ENCODE measurements around the gene NDUFB10.
A peak's percentile ranks its signal among the peaks of the same experiment; 100 is the strongest.
"Not testable (repeated sequence)": the region's sequence is repeated elsewhere in the genome, so short reads cannot be mapped to it uniquely, and the experiment has no call there.

NDUFB10 gene

GRCh38 chr16:1926271-1926670 is 33.1 kb upstream of the NDUFB10 start:
- DNase-seq: no peak

DNA sequence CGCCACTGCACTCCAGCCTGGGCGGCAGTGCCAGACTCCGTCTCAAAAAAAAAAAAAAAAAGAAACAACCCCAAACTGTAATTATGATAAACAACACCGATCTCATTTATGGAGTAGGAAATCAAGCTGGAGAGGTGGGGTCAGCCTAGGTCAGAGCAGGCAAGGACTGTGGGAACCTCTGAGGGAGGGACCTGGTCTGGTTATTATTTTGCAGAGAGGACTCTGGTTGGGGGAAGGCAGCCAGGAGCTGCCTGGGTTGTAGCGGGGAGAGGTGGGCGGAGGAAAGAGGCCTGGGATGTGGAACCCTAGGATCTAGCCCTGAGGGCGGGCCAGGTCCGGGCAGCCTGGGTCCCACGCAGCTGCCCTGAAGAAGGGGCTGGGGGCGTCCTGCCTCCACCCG is 30.2 kb upstream of the NDUFB10 start:
- peak; percentile 17 for DNase-seq

GRCh38 chr16:1929578-1930337 is 29.6 kb upstream of the NDUFB10 start:
- DNase-seq: peak; percentile 86

- no peak for DNase-seq
Observed at GRCh38 chr16:1930338-1930720, 29.0 kb upstream of the NDUFB10 start.

DNA sequence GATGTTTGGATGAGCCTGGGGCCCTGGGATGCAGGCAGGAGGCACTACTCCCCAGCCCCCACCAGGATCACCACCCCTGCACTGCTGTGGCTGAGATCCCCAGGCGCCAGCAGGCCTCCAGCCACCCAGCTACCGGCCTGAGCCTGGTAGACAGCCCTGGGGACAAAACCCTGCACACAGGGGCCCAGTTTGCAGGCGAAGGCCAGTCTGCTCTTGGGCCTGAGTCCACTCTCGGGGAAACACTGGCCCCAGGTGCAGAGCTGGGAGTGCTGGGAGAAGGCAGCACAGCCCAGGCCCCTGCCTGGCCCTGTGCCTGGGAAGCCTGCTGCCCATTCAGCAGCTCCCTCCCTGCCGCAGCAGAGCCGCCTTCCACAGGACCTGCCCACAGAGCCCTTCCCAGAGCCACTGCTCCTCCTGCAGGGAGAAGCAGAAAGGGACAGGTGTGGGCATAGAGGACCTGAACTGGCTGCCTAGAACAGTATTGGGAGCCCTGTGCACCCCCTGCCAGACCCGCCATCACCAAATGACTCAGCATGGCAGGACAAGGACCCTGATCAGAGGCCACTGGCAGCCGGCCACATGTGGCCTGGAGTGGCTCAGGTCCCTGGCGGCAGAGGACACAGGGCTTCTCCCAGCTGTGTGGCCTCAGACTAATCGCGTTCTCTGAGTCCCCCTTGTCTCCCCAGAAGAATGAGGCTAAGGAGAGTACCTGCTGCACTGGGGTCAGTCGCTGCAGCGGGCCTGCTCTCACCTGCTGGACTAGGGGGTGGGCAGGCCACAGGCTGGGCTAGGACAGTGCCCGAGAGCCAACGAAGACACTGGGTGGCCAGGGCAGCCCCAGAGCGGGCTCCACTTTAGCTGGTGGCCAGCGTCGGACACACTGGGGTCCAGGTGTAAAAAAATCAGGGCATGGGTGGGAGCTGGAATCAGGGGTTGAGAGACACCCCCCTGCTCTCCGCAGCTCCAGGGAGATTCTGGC is 27.0 kb upstream of the NDUFB10 start:
- no peak for DNase-seq

GRCh38 chr16:1933097-1933661 is 26.2 kb upstream of the NDUFB10 start:
- no peak for DNase-seq

DNA sequence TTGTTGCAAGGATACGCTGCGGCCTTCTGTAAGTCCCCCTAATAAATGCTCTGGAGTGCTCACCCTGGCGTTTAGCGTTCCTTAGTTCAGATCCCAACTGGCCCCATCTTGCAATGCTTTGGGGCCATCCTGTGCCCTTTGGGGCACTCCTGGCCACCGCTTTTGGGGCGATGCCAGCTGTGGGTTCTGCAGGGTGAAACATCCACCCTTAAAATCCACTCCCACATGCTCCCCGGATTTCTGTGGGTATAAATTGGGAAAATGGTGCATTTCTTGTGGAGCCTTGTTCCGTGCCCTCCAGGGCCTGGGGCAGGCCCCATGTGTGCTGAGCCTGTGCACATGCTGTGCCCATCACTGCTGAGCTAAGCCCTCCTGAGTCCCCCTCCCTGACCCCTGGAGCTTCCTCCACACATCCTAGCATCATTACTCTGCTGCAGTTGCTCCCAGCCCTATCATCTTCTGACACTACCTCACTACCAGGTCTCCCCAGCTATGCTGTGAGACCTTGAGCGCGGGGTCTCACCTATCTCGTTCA is 22.3 kb upstream of the NDUFB10 start:
- no peak for DNase-seq

DNA sequence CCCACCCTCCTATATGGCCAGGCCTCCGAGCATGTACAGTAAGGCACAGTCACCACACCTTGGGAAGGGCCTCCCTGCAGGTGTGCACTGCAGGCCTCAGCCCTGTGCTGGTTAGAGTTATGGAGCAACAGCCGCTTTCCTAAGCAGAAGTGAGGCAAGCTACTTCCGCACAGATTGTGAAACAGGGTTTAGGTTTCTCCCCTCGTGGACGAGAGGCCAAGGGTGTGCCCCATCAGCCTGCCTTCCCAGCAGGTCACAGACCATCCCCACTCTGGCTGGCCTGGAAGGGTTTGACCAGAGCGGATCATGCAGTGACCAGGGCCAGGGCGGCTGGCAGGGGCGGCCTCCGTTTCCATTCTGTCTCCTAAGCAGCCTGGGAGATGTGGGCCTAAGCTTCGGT is 21.0 kb upstream of the NDUFB10 start:
- DNase-seq: no peak

- no peak for DNase-seq
Observed at GRCh38 chr16:1938910-1939309, 20.4 kb upstream of the NDUFB10 start.

- not testable (repeated sequence) for DNase-seq
Observed at GRCh38 chr16:1939833-1940232, 19.5 kb upstream of the NDUFB10 start.

DNA sequence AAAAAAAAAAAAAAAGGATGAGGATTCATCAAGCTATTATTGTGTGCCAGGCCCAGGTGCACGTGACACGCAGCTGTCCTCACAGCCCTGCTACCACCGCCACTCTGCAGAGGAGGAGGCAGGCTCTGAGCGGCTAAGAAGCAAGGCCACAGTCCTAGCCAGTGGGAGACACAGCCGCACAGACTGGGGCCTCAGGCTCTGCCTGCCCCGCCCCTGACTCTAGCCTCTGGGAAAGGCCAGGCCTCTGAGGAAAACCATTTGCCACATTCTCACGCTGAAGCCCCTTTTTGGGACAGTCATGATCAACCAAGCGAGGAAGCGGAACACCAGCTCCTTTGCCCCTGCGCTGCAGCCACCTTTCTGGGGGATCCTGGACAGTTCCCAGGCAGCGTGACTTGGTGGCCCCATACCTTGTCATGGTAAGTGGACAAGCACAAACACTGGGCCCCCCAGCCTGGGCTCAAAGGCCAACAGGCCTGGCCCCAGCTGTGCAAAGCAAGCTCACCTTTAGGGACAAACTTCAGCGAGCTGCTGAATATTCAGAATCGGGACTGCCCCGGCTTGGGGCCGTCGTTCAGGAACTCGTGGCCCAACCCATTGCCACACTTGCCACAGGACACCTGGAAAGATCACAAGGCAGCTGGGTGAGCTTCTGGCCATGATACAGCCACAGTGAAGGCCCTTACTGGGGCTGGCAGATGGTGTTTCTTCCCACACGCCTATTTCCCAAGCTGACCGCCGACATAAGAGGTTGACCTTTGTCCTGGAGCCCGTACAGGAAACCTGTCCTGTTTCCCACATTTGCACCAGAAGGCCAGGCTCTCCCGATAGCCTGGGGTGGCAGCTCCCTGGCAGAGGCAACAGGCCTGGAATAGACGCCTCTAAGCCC is 18.8 kb upstream of the NDUFB10 start:
- no peak for DNase-seq

DNA sequence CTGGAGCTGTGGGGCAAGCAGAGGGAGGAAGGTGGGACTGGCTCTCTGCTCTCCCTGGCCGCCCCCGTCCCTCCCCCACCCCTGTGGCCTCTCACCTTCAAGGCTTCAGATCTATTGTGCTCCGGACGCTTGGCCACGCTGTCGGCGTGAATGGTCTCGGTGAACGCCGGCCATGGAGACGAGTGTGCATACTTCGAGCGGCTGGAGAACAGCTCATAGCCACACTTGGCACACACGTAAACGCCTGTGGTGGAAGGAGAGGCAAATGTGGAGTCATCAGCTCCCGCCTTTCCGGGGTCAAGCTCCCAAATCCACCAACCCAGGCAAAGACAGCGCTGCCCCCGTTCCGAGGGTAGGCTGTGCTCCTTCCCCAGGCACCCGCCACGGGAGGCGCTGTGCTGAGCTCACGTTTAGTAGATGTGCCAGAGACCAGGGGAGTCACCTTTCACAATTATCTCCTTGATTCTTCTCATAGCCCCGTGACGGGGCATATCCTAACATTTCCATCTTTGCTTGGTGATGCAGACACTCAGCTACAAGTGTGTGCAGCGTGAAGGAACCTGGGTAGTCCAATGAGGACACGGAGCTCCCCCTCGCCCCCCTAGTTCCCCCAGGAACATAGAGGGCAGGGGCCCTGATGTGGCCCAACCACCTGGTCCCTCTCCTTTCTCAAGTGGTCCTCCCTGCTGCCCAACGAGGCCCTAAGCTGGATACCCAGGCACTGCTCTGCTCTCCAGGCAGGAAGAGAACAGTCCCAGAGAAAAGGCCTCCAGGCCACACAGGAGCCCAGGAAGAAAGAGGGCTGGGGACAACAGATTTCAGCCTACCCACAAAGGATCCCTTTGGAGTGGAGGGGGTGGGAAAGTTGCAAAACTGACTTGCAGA is 17.9 kb upstream of the NDUFB10 start:
- DNase-seq: no peak

- DNase-seq: no peak
Observed at GRCh38 chr16:1942047-1942809, 17.1 kb upstream of the NDUFB10 start.

- DNase-seq: peak; percentile 99
Observed at GRCh38 chr16:1942810-1943726, 16.3 kb upstream of the NDUFB10 start, which contains the start of gene MSRB1. MSRB1 (minus strand) TSS chr16:1943199; CDS start chr16:1943156, 43 bp downstream.

- DNase-seq: no peak
Observed at GRCh38 chr16:1944612-1945199, 14.6 kb upstream of the NDUFB10 start.

DNA sequence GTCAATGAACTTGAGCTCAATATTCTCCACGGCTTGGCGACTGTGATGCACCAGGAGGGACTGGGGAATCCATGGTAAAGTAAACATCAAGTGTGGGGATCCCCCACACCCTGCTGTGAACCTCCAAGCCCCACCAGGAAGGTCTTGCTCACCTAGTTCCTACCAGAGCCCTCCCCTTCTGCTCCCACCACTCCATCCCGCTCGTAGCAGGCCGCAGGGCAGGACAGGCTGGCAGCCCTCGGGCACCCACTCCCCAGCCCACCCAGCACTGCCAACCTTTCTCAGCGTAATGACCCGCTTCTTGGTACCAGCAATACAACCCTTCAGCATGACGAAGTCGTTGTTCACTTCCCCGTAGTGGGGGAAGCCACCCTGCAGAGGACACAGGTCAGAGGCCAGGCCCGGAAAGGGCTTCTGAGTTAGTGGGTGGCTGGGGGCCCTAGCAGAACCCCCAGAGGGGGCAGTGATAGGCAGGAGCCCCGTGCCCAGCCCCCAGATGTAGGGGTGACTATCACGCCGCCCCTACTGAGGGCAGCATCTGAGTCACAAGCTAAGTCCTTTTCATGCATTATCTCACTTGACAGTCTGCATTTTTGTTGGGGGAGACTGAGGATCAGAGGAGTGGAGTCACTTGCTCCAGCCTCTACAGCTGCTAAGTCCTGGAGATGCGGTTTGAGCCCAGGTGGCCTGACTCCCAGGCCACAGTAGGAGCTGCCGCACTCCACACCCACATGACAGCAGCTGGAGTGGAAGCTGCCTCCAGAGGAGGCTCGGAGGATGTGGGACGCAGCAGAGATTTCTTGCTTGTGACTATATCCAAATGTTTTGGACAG is 13.6 kb upstream of the NDUFB10 start:
- no peak for DNase-seq

GRCh38 chr16:1946495-1947368 is 12.6 kb upstream of the NDUFB10 start:
- no peak for DNase-seq

Data from NCI-H345 (cell line).